Fibroblast of pulmonary artery (primary cell): ENCODE measurements around the gene AZI2.

Experiments used
- DNase-seq: peaks from one replicate; pipeline ENCODE4 v3.0.0-alpha.2; 2010; ENCODE audit warnings: low read depth
- H3K4me3 ChIP-seq: replicated peaks from 2 replicates; pipeline ENCODE4 v1.5.1; 2011; ENCODE audit warnings: low read depth, mild to moderate bottlenecking, control low read depth, low read length, moderate library complexity
- TF ChIP-seq, protein P1 (sequence below): IDR thresholded peaks from 2 replicates; pipeline ENCODE4 v1.5.1; 2011; ENCODE audit warnings: mild to moderate bottlenecking, control low read depth, low read length, inconsistent platforms; ENCODE audit errors: missing control alignments

AZI2 gene

DNA sequence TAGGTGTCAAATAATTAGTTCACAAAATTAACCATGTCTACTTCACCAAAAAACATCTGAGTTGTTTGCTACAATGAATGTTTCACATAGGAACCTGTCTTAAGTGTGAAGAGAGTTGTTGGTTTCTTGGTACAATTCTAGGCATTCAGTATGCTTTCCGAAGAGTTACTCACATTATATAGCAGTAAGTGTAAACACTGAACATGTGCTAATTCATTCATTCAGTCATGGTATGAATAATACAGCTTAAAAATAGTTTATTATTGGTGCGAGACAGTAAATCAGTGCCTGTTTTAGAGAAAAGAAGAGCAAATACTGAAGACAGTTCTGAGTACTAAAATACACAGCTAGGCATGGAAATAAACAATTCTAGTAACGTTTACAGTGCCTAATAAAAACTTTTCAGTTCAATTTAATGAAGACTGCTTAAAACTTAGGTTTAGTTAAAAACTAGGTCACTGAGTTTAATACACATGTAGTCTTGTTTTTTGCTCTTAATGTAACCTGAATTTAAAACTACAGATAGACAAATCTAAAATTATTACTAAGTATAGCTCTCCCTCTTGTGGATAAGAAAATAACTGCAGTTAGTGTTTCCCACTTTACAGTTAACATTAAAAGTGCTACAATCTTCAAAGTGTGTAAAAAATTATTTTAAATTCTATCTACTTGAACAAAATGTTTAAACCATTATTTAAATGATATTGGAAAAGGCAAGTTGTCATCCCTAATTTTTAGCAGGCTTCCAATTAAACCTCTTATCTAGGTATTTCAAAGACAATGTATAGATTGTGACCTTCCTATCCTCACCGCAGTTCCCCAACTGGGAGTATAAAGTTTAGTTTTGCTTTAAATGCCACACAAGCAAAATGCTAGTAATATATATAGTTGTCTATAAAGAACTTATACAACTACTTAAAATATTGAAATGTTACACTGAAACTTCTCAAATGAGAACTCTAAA is 20.2 kb downstream of the AZI2 start:
- H3K4me3 ChIP-seq, result no peak overlapping the region
- peak; percentile 61 for DNase-seq
- TF ChIP-seq, protein P1, sequence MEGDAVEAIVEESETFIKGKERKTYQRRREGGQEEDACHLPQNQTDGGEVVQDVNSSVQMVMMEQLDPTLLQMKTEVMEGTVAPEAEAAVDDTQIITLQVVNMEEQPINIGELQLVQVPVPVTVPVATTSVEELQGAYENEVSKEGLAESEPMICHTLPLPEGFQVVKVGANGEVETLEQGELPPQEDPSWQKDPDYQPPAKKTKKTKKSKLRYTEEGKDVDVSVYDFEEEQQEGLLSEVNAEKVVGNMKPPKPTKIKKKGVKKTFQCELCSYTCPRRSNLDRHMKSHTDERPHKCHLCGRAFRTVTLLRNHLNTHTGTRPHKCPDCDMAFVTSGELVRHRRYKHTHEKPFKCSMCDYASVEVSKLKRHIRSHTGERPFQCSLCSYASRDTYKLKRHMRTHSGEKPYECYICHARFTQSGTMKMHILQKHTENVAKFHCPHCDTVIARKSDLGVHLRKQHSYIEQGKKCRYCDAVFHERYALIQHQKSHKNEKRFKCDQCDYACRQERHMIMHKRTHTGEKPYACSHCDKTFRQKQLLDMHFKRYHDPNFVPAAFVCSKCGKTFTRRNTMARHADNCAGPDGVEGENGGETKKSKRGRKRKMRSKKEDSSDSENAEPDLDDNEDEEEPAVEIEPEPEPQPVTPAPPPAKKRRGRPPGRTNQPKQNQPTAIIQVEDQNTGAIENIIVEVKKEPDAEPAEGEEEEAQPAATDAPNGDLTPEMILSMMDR, result peak; percentile 61

- TF ChIP-seq, protein P1, result no peak
- DNase-seq, result no peak
- H3K4me3 ChIP-seq, result no peak overlapping the region
Observed at GRCh38 chr3:28326458-28326926, 22.1 kb downstream of the AZI2 start.

DNA sequence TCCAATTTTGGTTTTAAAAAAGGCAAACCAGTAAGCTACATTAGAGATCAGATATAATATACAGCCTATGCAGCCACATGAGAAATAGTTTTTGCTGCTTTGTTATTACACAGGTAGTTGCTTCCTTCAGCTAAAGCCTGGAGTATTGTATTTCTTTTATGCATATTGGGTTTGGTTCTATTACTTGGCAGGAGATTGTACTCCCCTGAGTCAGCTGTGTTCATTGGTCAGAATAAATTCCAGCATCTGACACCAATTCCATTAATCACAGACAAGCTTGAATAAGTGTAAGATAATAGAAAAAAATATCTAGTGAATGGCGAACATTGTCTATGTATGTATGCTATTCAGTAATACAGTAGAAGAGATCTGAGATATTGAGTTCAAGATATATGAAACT is 26.2 kb downstream of the AZI2 start:
- peak; percentile 33 for DNase-seq

DNA sequence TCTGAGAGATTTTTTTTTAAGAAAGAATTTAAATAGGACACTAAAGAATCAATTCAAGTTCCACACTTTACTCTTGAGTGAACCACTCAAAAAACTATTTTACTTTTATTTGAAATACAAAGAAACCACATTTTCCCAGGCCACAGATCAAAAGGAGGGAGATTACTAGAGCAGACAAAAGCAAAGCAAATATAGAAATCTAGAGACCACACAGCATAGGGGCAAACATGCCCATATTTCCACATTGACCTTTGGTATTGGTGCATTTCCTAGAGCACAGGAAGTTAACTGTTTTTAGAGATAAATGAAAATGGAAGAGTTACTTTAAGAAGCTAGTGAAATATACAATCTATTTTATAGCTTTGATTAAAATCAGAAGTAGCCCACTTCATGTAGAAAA is 27.6 kb downstream of the AZI2 start:
- no peak overlapping the region for H3K4me3 ChIP-seq
- no peak for DNase-seq
- TF ChIP-seq, protein P1, result no peak

More for the DNA sequence above, 26.2 kb downstream of the AZI2 start:
- TF ChIP-seq, protein P1, result no peak
- no peak overlapping the region for H3K4me3 ChIP-seq

DNA sequence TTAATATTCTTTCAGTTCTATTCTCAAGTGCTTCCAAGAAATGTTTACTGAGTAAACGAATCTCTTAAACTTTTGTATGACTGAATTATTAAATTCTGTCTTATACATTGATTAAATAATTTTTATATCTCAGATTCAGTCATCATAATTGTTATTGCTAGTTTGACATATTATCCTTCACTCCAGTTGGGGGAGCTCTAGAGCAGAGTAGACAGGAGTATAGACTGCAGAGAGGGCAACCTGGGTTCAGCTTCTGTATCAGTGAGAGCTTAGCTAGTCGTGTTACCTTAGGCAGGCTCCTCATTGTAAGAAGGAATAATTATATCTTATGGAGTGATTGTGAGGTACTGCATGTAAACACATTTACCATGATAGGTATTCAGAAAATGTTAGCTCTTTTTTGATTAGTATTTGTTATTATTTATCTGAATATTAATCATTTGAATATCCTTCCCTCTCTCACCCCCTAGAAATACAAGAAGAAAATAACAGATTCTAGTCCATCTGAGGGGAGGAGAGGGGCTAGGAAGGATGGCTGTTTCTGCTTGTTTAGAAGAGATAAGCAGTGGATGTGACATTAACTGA is 31.1 kb downstream of the AZI2 start:
- TF ChIP-seq, protein P1, result peak; percentile 77
- DNase-seq, result peak; percentile 58

GRCh38 chr3:28316226-28316625 is 32.4 kb downstream of the AZI2 start:
- TF ChIP-seq, protein P1, result no peak
- DNase-seq, result peak; percentile 33
- no peak overlapping the region for H3K4me3 ChIP-seq

More for the DNA sequence above, 31.1 kb downstream of the AZI2 start:
- no peak overlapping the region for H3K4me3 ChIP-seq
